ENCODE data around the gene PIP5KL1. TPM values are rescaled to one million over a fixed set of nuclear protein-coding genes. Genes with fewer than 3 reads are reported as not detected.

PIP5KL1 gene
- polyA plus RNA-seq, 3 donors = 0.31 to 0.57 (median 0.39) TPM

GRCh38 chr9:127961613-127962155 is 31.1 kb upstream of the PIP5KL1 start:
- peaks cover 13 to 17% of the 10 kb centered on the region in 2 donors for H3K4me1 ChIP-seq (ENCODE audit: control insufficient read depth in 1 of 2, insufficient read depth in 2 of 2, low read length in 2 of 2)
- DNase-seq = peak in 1 of 3 donors; percentile 36
- no peaks in the 10 kb centered on the region for H3K27me3 ChIP-seq (ENCODE audit: control insufficient read depth in 2 of 2, insufficient read depth in 2 of 2, low read length in 2 of 2)
- no peaks in the 10 kb centered on the region for H3K9me3 ChIP-seq (replicated peaks in 1 of 2; ENCODE audit: control insufficient read depth in 1 of 2, insufficient read depth in 1 of 2, low read length in 2 of 2)
- Mint-ChIP-seq H3K36me3 (no peaks in the 10 kb centered on the region), H3K9me3 (peaks cover 0 to 4% (median 0%) of the 10 kb centered on the region in 7 donors), H3K27ac (no peak overlapping the region), H3K4me1 (peaks cover 19% of the 10 kb centered on the region), H3K4me3 (no peak overlapping the region), H3K27me3 (ENCODE audit: low read depth in 3 of 3) (peaks cover 2 to 6% (median 4%) of the 10 kb centered on the region in 3 donors)
- no peak overlapping the region for H2AFZ ChIP-seq (ENCODE audit: insufficient read depth, low read depth, low read length, poor library complexity, severe bottlenecking)
- H3K9ac ChIP-seq (ENCODE audit: insufficient read depth, low read length, poor library complexity, severe bottlenecking) = no peak overlapping the region
- no peaks in the 10 kb centered on the region for H3K36me3 ChIP-seq (replicated peaks in 1 of 2; ENCODE audit: control insufficient read depth in 1 of 2, insufficient read depth in 2 of 2, low read length in 2 of 2)
- H3K4me2 ChIP-seq (replicated peaks; ENCODE audit: extremely low read depth, low read length, poor library complexity, severe bottlenecking) = no peak overlapping the region
- H4K20me1 ChIP-seq (ENCODE audit: insufficient read depth, low read length) = no peaks in the 10 kb centered on the region
- intact Hi-C loops (cut with micrococcal nuclease) = no loop called here
- WGBS (ENCODE audit: insufficient coverage) = 76% methylated on average over 12 of the region's 13 CpGs
- TF ChIP-seq CTCF (IDR thresholded peaks at IDR 0.05) = no peak
- no peak overlapping the region for H3K4me3 ChIP-seq (replicated peaks in 1 of 3; ENCODE audit: low read depth in 2 of 3, low read length in 3 of 3)
- no peaks in the 10 kb centered on the region for H3K79me2 ChIP-seq (ENCODE audit: insufficient read depth, low read length)
- H3K27ac ChIP-seq (ENCODE audit: low read depth in 1 of 2, low read length in 2 of 2) = no peak overlapping the region

- peaks cover 0 to 4% (median 0%) of the 10 kb centered on the region in 7 donors for H3K9me3 Mint-ChIP-seq
- Histone ChIP-seq H4K20me1 (ENCODE audit: insufficient read depth, low read length) (no peaks in the 10 kb centered on the region), H3K79me2 (ENCODE audit: insufficient read depth, low read length) (no peaks in the 10 kb centered on the region), H3K36me3 (replicated peaks in 1 of 2; ENCODE audit: control insufficient read depth in 1 of 2, insufficient read depth in 2 of 2, low read length in 2 of 2) (no peaks in the 10 kb centered on the region), H3K9ac (ENCODE audit: insufficient read depth, low read length, poor library complexity, severe bottlenecking) (no peak overlapping the region), H3K27ac (ENCODE audit: low read depth in 1 of 2, low read length in 2 of 2) (no peak overlapping the region), H3K27me3 (ENCODE audit: control insufficient read depth in 2 of 2, insufficient read depth in 2 of 2, low read length in 2 of 2) (no peaks in the 10 kb centered on the region), H3K4me3 (replicated peaks in 1 of 3; ENCODE audit: low read depth in 2 of 3, low read length in 3 of 3) (no peak overlapping the region), H2AFZ (ENCODE audit: insufficient read depth, low read depth, low read length, poor library complexity, severe bottlenecking) (no peak overlapping the region), H3K9me3 (replicated peaks in 1 of 2; ENCODE audit: control insufficient read depth in 1 of 2, insufficient read depth in 1 of 2, low read length in 2 of 2) (no peaks in the 10 kb centered on the region), H3K4me2 (replicated peaks; ENCODE audit: extremely low read depth, low read length, poor library complexity, severe bottlenecking) (no peak overlapping the region), H3K4me1 (ENCODE audit: control insufficient read depth in 1 of 2, insufficient read depth in 2 of 2, low read length in 2 of 2) (peaks cover 11% of the 10 kb centered on the region in 2 donors)
- intact Hi-C loops (cut with micrococcal nuclease) = no loop called here
- WGBS (ENCODE audit: insufficient coverage) = 93% methylated on average over 2 of the region's 2 CpGs
- H3K4me1 Mint-ChIP-seq = peaks cover 14% of the 10 kb centered on the region
- H3K27me3 Mint-ChIP-seq (ENCODE audit: low read depth in 3 of 3) = peaks cover 2 to 5% (median 4%) of the 10 kb centered on the region in 3 donors
- no peak for DNase-seq
- no peak for TF ChIP-seq CTCF (IDR thresholded peaks at IDR 0.05)
- no peak overlapping the region for H3K27ac Mint-ChIP-seq
- H3K36me3 Mint-ChIP-seq = no peaks in the 10 kb centered on the region
- H3K4me3 Mint-ChIP-seq = no peak overlapping the region
These were observed 30.5 kb upstream of the PIP5KL1 start for GRCh38 chr9:127961155-127961490.
